Fibroblast of lung (primary cell): Measurements from ENCODE around the gene DLX2. TPM values are rescaled to one million over a fixed set of nuclear protein-coding genes. Genes with fewer than 3 reads are reported as not detected.
A peak's percentile ranks its signal among the peaks of the same experiment; 100 is the strongest.

Experiments
- DNase-seq, 2 donors: peaks; one replicate each; pipeline versions ENCODE4 v3.0.0 to v3.0.0-alpha.2; 2010; ENCODE audit warnings: low read depth in 2 of 2
- H2AFZ ChIP-seq: 2 replicates; pipeline ENCODE4 v1.5.1; 2012; ENCODE audit warnings: low read length, control low read depth, inconsistent platforms
- H3K27ac ChIP-seq: 2 replicates; pipeline ENCODE4 v1.5.1; 2011; ENCODE audit warnings: low read length, control low read depth; ENCODE audit not compliant: insufficient read depth
- H3K27me3 ChIP-seq: 2 replicates; pipeline ENCODE4 v1.5.1; 2011; ENCODE audit warnings: mild to moderate bottlenecking, low read length; ENCODE audit not compliant: control insufficient read depth, insufficient read depth
- H3K36me3 ChIP-seq: 2 replicates; pipeline ENCODE4 v1.5.1; 2011; ENCODE audit warnings: low read length; ENCODE audit not compliant: control insufficient read depth, insufficient read depth
- H3K4me1 ChIP-seq: 2 replicates; pipeline ENCODE4 v1.5.1; 2011; ENCODE audit warnings: low read length; ENCODE audit not compliant: control insufficient read depth, insufficient read depth; ENCODE audit errors: extremely low read depth
- H3K4me2 ChIP-seq: 2 replicates; pipeline ENCODE4 v1.5.1; 2011; ENCODE audit warnings: low read length, control low read depth; ENCODE audit not compliant: insufficient read depth; ENCODE audit errors: extremely low read depth
- H3K4me3 ChIP-seq, 4 experiments: fragments of 200-600 bp in 1 of 4; sonication (generic) in 1 of 4; replicated peaks in 1 of 4; 2 replicates each; pipeline ENCODE4 v1.5.1; 2011 to 2016; ENCODE audit warnings: low read length in 4 of 4, low read depth in 3 of 4, mild to moderate bottlenecking in 3 of 4, control low read depth in 2 of 4, inconsistent platforms in 1 of 4, mixed read lengths in 1 of 4; ENCODE audit not compliant: insufficient read depth in 1 of 4; ENCODE audit errors: control extremely low read depth in 1 of 4
- H3K79me2 ChIP-seq: 2 replicates; pipeline ENCODE4 v1.5.1; 2012; ENCODE audit warnings: mild to moderate bottlenecking, low read length, inconsistent platforms; ENCODE audit not compliant: control insufficient read depth, insufficient read depth
- H3K9ac ChIP-seq: 2 replicates; pipeline ENCODE4 v1.5.1; 2011; ENCODE audit warnings: mild to moderate bottlenecking, low read length, control low read depth; ENCODE audit not compliant: insufficient read depth
- H3K9me3 ChIP-seq: 2 replicates; pipeline ENCODE4 v1.5.1; 2012; ENCODE audit warnings: low read depth, low read length; ENCODE audit not compliant: control insufficient read depth, insufficient read depth
- H4K20me1 ChIP-seq: 2 replicates; pipeline ENCODE4 v1.5.1; 2011; ENCODE audit warnings: low read length; ENCODE audit not compliant: control insufficient read depth, insufficient read depth; ENCODE audit errors: extremely low read depth
- CTCF ChIP-seq, 2 donors: IDR thresholded peaks in 1 of 2; conservative IDR thresholded peaks in 1 of 2; 1 replicate in 1 of 2; 2 replicates in 1 of 2; pipeline ENCODE4 v1.5.1; 2011 to 2012; ENCODE audit warnings: low read length in 2 of 2, control low read depth in 1 of 2, inconsistent platforms in 1 of 2, low read depth in 1 of 2, mild to moderate bottlenecking in 1 of 2
- EZH2 ChIP-seq: IDR thresholded peaks from 2 replicates; pipeline ENCODE4 v1.5.1; 2012; ENCODE audit warnings: low read length, control low read depth, mild to moderate bottlenecking; ENCODE audit errors: missing control alignments
- polyA plus RNA-seq, 2 donors: library from polyadenylated mRNA; depleted of rRNA in 1 of 2; stranded (reverse) in 1 of 2; unstranded in 1 of 2; fragments of >200 nt; gene quantifications; 2 replicates each; pipeline ENCODE4 v1.2.1, GENCODE V29; 2011 to 2012; ENCODE audit warnings: missing spikeins in 1 of 2
- total RNA-seq: library from RNA; depleted of rRNA; stranded (reverse); fragments of >200 nt; gene quantifications from 2 replicates; pipeline ENCODE4 v1.2.1, GENCODE V29; 2014

The DLX2 gene
- total and polyA plus RNA-seq, 2 donors (not counting 1 experiment from before 2014, with no cell fraction given), result not detected

GRCh38 chr2:172107690-172108586 lies 5.2 kb upstream of the DLX2 start:
- H3K9me3 ChIP-seq, result no peaks in the 10 kb centered on the region
- H3K4me3 ChIP-seq, result no peak overlapping the region
- TF ChIP-seq CTCF (conservative IDR thresholded peaks at IDR 0.05 in 1 of 2, IDR thresholded peaks at IDR 0.05 in 1 of 2; ENCODE audit: low read depth in 1 of 2, low read length in 2 of 2) (no peak), EZH2 (no peak)
- peak overlapping the region; percentile 3 for H3K4me2 ChIP-seq
- no peak overlapping the region for H3K9ac ChIP-seq
- no peak overlapping the region for H3K27ac ChIP-seq
- H2AFZ ChIP-seq, result peak overlapping the region; percentile 48
- no peak for DNase-seq
- no peaks in the 10 kb centered on the region for H4K20me1 ChIP-seq
- H3K4me1 ChIP-seq, result peaks cover 2% of the 10 kb centered on the region
- H3K79me2 ChIP-seq, result no peaks in the 10 kb centered on the region
- no peaks in the 10 kb centered on the region for H3K36me3 ChIP-seq
- peaks cover 5% of the 10 kb centered on the region for H3K27me3 ChIP-seq

- Histone ChIP-seq H3K4me3 (peak overlapping the region; percentile 30 to 68 (median 50)), H3K27me3 (peaks cover 6% of the 10 kb centered on the region), H3K36me3 (no peaks in the 10 kb centered on the region), H3K27ac (no peak overlapping the region), H3K4me2 (peak overlapping the region; percentile 53), H3K79me2 (no peaks in the 10 kb centered on the region), H3K9me3 (no peaks in the 10 kb centered on the region), H3K9ac (no peak overlapping the region), H4K20me1 (no peaks in the 10 kb centered on the region), H2AFZ (peak overlapping the region; percentile 65), H3K4me1 (peaks cover 3% of the 10 kb centered on the region)
- DNase-seq, result peak in 1 of 2 donors; percentile 32
- TF ChIP-seq CTCF (conservative IDR thresholded peaks at IDR 0.05 in 1 of 2, IDR thresholded peaks at IDR 0.05 in 1 of 2; ENCODE audit: low read depth in 1 of 2, low read length in 2 of 2), result peak; percentile 40 to 47
- TF ChIP-seq EZH2, result no peak
Measured at GRCh38 chr2:172106108-172106961, 3.6 kb upstream of the DLX2 start.

GRCh38 chr2:172105471-172106107 lies 2.9 kb upstream of the DLX2 start:
- Histone ChIP-seq H3K9ac (no peak overlapping the region), H3K79me2 (no peaks in the 10 kb centered on the region), H3K4me2 (peak overlapping the region; percentile 53), H3K36me3 (no peaks in the 10 kb centered on the region), H4K20me1 (no peaks in the 10 kb centered on the region), H3K27me3 (peaks cover 8% of the 10 kb centered on the region), H3K9me3 (no peaks in the 10 kb centered on the region), H3K27ac (no peak overlapping the region), H3K4me3 (peak overlapping the region; percentile 30 to 68 (median 50)), H3K4me1 (peaks cover 3% of the 10 kb centered on the region), H2AFZ (peak overlapping the region; percentile 65)
- DNase-seq, result no peak
- TF ChIP-seq CTCF (conservative IDR thresholded peaks at IDR 0.05 in 1 of 2, IDR thresholded peaks at IDR 0.05 in 1 of 2; ENCODE audit: low read depth in 1 of 2, low read length in 2 of 2) (no peak), EZH2 (no peak)
